T47D (cell line): ENCODE results near the gene KCNB1.
A peak's percentile ranks its signal among the peaks of the same experiment; 100 is the strongest.

Experiments
- DNase-seq, 2 experiments: peaks; one replicate each; pipeline versions ENCODE4 v3.0.0 to v3.0.0-alpha.2; 2011 to 2012; ENCODE audit warnings: low read depth in 1 of 2, low spot score in 1 of 2
- JUND ChIP-seq: IDR thresholded peaks from 2 replicates; pipeline ENCODE4 v1.6.1; 2012; ENCODE audit warnings: low read depth
- in situ Hi-C: cut with HindIII; loops from 2 replicates; pipeline ENCODE4 v1.10.0; 2016; ENCODE audit warnings: low sequenced_read_pairs, low pct_unique_long_range_greater_than_20kb

The KCNB1 gene

GRCh38 chr20:49511788-49512525 is 29.5 kb upstream of the KCNB1 start:
- DNase-seq = no peak
- no peak for TF ChIP-seq JUND
- in situ Hi-C loops = no loop called here

GRCh38 chr20:49510562-49511122 is 28.2 kb upstream of the KCNB1 start:
- in situ Hi-C loops = no loop called here
- TF ChIP-seq JUND = no peak
- DNase-seq = peak; percentile 35 to 47

- peak; percentile 51 to 59 for DNase-seq
- TF ChIP-seq JUND = no peak
- in situ Hi-C loops = no loop called here
These were observed 26.1 kb upstream of the KCNB1 start for GRCh38 chr20:49508435-49509199.

GRCh38 chr20:49507741-49508434 is 25.4 kb upstream of the KCNB1 start:
- no peak for TF ChIP-seq JUND
- no peak for DNase-seq
- in situ Hi-C loops = no loop called here

GRCh38 chr20:49505518-49505917 is 23.1 kb upstream of the KCNB1 start:
- no peak for TF ChIP-seq JUND
- no peak for DNase-seq
- in situ Hi-C loops = no loop called here

GRCh38 chr20:49503176-49503575 is 20.7 kb upstream of the KCNB1 start:
- in situ Hi-C loops = no loop called here
- DNase-seq = no peak
- no peak for TF ChIP-seq JUND

GRCh38 chr20:49501917-49502316 is 19.4 kb upstream of the KCNB1 start:
- in situ Hi-C loops = no loop called here
- no peak for TF ChIP-seq JUND
- DNase-seq = peak in 1 of 2 experiments; percentile 74

GRCh38 chr20:49497398-49497669 is 14.9 kb upstream of the KCNB1 start:
- no peak for DNase-seq
- in situ Hi-C loops = no loop called here
- TF ChIP-seq JUND = no peak

- no peak for TF ChIP-seq JUND
- in situ Hi-C loops = no loop called here
These were observed 14.3 kb upstream of the KCNB1 start for GRCh38 chr20:49496553-49497397.

GRCh38 chr20:49496043-49496442 is 13.6 kb upstream of the KCNB1 start:
- no peak for DNase-seq
- in situ Hi-C loops = no loop called here
- TF ChIP-seq JUND = no peak

More at GRCh38 chr20:49496553-49497397, 14.3 kb upstream of the KCNB1 start:
- DNase-seq = no peak

GRCh38 chr20:49490689-49491088 is 8.2 kb upstream of the KCNB1 start:
- no peak for TF ChIP-seq JUND
- in situ Hi-C loops = no loop called here
- DNase-seq = no peak

GRCh38 chr20:49489688-49490087 is 7.2 kb upstream of the KCNB1 start:
- in situ Hi-C loops = no loop called here
- TF ChIP-seq JUND = no peak

More at GRCh38 chr20:49489688-49490087, 7.2 kb upstream of the KCNB1 start:
- DNase-seq = no peak
